Amygdala (tissue), 56 donors: ENCODE data around the gene GLT1D1.

Source experiments
- DNase-seq, 56 donors: peaks; one replicate each; lab custom pipeline; 2025; lab: John Stamatoyannopoulos, UW

The GLT1D1 gene

DNA sequence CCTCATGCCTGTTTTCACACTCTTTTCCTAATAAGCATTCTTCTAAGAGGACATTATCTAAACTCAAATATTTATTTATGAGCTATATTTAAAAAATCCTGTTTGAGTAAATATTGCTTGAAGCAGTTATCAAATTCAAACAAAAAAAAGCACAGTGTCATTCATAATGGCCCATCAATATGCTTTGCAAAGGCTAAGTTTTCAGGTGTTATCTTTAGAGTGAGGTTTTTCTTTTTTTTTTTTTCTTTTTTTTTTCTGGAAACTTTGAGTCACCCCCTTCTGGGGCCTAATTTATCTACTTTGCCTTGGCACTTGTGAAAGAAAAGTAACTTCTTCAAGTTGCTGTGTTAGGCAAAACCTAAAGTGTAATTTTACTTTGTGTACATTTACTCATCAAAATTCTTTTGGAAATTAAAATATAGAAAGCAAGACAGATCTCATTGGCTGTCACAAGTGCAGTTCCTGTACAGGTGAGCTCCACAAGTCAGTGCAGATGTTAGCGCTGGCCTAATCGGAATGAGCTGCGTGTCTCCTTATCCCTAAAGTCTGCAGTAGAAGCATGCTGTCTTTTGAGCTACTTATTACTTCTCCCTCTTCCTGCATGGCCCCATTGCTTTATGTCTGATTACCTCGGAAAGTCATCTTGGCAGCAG lies 53.3 kb downstream of the GLT1D1 start:
- no peak for DNase-seq

DNA sequence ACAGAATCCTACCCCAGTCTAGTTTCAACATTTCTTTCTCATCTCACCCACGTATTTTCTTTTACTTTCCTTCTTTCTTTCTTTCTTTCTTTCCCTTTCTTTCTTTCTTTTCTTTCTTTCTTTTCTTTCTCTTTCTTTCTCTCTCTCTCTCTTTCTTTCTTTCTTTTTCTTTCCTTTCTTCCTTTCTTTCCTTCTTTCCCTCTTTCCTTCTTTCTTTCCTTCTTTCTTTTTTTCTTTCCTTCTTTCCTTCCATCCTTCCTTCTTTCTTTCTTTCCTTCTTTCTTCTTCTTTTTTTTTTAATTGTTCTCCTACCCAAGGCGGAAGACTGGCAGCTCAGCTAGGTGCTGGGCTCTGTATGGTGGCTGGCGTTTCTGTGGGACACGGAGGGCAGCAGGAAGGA lies 55.0 kb downstream of the GLT1D1 start:
- no peak for DNase-seq

DNA sequence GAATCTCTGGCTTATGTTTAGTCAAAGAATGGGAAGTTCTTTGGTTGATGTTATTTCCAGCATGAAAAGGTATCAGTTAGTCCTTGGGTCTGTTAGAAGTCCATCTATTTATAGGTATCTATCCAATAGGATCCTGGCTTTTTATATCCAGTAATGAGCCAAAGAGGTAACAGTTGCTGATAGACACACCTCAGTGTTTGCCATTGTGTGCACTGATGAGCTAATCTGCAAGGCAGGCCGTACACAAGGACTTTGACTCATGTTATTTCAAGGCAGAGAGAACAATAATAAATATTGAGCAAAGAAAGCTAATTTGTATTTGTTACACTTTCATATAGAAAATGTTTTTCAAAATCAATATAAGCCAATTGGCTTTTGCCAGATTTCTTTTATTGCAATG lies 56.4 kb downstream of the GLT1D1 start:
- DNase-seq, result no peak

DNA sequence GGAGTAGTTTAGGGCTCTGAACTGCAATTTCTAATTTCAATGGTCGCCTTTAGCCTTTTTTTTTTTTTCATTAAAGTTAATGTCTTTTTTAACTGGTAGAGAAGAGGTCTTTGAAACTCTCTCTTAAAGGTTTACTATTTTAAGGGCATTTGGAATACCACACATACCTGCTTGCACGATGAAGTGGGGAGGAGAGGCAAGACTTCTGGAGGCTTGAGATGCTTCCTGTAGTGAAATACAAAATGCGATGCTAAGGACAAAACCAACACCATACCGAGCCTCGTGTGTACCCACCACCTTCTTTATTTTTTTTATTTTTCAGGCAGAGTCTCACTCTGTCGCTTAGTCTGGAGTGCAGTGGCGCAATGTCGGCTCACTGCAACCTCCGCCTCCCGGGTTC lies 57.4 kb downstream of the GLT1D1 start:
- no peak for DNase-seq

DNA sequence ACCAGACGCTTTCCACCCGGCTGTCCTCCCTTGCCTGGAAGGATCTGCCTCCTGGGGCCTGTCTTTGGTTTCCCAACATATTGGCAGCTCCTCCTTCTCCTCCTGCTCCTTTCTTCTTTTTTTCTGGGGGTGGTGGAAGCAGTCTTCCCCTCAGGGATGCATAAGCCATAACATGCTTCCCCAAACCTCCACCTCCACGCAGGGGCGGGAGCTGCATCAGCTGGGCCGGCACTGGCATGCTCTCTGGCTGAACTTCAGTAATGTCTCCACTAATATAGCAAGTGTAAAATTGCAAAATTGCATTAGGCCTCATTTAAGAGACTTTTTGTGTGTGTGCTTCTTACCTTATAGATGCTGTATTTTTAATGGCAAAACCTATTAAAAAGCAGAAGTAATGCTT lies 58.6 kb downstream of the GLT1D1 start:
- DNase-seq, result no peak

DNA sequence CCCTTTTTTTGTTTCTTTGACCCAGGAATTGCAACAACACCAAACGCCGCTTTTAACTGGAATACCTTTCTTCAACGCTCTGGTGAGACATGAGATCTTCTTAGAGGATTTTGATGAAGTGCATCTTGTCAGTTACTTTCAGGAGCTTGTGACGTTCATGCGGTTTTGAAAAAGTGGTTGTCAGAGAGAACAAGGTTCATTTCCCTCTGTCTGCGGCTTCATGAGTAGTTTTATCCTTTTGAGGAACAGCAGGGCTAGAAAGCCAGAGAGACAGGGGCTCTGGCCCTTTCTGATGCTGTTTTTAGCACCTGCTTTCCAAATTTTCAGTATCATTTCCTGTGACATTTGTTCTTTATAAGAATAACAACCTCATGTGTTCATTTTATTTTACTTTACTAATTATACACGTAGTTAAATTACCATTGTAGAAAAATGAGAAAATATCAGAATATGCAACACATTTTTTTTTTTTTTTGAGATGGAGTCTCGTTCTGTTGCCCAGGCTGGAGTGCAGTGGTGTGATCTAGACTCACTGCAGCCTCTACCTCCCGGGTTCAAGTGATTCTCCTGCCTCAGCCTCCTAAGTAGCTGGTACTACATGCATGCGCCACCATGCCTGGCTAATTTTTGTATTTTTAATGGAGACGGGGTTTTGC lies 61.8 kb downstream of the GLT1D1 start:
- peak in 8 of 56 donors; percentile 3 to 27 (median 14) for DNase-seq

DNA sequence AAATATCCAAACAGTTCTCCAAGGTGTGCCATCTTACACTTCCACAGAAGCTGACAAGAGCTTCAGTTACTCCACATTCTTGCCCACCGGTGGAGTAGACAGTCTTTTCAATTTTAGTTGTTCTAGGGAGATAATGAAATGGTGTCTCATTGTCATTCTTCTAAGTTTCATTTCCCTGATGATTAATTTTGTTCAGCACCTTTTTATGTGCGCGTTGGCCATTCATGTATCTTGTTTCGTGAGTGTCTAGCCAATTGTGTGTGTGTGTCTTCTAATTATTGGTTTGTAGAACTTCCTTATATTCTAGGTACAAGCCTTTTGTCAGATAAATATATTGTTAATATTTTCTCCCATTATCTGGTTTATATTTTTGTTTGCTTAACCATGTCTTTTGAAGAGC lies 63.1 kb downstream of the GLT1D1 start:
- DNase-seq, result no peak

DNA sequence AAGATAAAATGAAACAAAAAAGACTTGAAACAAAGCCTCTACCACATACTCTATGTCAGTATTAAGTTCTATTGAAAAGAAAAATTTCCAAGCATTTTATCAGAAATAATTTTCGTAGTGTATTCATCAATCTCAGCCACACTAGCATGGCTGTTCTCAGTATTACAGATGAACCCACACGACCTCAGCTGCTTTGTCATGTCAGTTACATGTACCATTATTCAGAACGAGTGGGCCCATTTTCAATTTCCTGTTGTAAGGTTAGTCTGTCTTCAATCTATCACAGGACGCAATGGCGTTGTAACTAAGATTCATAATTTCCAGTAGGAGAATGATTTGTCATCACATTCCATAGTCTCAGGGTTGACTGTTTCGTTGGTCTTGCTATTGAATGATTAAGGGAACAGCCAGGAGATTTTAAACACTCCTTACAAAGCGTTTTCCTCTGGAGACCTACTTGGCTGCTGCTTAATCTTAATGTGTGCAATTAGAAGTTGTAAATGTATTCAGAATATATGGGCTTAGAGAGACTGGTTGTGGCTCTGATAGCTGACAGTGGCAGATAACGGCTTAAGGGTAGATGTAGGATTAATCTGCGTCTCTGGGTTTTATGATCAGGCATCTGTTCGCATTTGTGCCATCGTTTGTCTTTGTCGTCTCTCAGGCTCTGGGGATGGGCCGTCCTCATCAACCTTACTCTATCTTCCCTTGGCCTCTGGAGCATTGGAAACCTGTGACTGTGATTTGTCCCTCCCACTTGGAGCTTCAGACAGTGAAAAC lies 65.4 kb downstream of the GLT1D1 start:
- no peak for DNase-seq

DNA sequence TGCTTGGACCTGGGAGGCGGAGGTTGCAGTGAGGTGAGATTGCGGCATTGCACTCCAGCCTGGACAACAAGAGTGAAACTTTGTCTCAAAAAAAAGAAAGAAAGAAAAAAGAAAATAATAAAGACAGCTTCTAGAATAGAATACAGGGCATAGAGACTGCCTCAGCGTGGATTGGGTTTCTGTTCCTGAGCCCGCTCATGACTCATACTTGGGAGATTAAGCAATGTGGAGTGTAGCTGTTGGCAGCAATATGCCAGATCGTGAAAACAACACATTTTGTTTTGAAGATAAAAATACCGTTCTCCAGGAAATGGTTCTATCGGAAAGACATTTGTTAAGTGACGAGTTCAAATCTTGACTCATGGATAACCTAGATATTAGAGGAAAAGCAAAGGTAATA lies 67.2 kb downstream of the GLT1D1 start:
- DNase-seq, result peak in 19 of 56 donors; percentile 2 to 47 (median 12)

DNA sequence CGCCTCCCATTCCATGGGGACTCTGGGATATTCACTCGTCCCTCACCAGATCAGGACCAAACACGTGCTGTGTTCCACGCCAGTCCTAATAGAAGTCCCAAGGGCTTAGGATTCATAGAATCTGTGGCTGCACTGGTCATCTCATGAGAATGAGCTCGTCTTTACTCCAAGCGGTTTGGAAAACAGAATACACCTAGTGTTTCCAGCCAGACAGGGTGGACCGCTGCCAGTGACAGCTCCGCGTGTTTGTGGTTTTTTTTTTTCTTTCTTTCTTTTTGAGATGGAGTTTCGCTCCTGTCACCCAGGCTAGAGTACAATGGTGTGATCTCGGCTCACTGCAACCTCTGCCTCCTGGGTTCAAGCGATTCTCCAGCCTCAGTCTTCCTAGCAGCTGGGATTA lies 75.1 kb downstream of the GLT1D1 start:
- no peak for DNase-seq

DNA sequence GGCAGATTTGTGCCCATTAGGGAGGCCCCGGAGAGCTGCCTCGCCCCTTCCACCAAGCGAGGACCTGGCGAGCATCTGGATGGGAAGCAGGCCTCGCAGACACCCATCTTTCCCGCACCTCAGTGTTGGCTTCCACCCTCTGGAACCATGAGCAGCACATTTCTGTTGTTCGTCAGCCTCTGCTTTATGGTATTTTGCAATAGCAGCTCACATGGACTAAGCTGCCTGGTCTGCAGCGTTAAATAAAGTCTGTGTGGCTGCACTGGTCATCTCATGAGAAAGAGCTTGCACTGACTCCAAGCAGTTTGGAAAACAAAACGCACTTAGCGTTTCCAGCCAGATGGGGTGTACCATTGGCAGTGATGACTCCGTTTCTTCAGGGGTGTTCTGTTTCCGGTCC lies 75.8 kb downstream of the GLT1D1 start:
- no peak for DNase-seq

DNA sequence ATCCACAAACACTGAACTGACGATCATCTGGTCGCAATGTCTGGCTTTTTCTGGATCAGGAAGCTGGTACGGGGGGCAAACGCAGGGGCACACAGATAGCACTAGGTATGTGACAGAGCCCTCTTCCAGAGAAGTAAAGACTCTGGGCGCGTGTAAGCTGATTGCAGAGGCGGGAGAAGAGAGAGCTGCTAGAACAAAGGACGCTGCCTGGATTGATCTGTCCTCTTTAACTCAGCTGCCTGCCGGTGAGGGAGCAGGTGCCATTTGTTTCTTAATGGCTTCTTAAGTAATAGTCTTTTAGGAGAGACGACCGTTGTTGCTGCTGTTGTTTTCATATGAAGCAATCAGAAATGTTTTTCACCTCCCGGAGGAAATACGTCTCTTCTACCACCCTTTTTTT lies 77.3 kb downstream of the GLT1D1 start:
- no peak for DNase-seq

DNA sequence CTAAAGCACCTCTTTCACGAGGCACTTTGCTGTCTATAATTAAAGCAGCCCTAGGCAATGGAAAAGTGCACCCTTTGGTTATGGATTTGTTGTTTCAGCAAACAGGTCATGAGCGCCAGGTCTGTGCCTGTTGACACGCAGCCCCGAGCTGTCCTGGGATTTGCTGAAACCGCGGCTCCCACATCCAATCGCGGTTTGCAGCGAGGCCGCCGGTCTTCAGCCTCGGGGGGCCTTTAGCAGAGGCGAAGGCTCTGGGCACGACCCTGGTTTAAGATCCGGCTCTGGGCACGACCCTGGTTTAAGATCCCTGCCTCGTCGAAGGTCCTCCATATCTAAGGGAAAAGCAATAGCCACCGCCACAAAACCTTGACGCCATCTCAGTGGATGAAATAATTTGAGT lies 79.2 kb downstream of the GLT1D1 start:
- DNase-seq, result no peak

DNA sequence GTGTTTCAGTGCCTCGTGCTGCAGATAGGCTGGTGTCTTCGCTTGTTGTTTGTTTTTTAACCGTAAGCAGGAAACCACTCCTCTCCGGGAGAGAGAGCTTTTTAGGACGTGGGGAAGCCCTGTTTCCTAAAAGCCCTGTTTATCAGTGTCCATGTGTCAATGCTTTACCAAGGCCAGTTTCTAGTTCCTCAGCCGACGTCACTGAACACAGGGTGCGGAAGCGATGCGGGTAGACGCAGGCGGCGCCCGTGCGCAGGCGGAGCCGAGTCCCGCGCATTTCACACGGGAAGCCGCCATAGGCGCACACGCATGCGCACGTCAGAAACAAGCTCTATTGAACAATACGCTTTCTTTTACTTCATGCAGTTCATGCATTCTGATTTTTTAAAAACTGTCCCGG lies 79.8 kb downstream of the GLT1D1 start:
- peak in 1 of 56 donors; percentile 11 for DNase-seq

DNA sequence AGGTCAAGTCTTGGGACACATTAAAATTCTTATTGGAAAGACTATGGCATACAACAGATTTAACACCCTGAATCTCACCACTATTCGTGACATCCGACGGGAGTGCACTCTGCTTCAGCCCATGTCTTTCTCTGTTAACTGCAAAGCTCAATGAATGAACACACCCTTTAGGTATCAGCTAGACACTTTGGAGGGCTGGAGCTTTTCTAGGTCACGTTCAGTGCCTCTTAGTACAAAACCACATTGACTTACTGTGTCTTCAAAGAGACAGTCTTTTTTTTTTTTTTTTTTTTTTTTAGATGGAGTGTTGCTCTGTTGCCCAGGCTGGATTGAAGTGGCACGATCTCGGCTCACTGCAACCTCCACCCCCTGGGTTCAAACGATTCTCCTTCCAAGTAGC lies 80.6 kb downstream of the GLT1D1 start:
- no peak for DNase-seq

DNA sequence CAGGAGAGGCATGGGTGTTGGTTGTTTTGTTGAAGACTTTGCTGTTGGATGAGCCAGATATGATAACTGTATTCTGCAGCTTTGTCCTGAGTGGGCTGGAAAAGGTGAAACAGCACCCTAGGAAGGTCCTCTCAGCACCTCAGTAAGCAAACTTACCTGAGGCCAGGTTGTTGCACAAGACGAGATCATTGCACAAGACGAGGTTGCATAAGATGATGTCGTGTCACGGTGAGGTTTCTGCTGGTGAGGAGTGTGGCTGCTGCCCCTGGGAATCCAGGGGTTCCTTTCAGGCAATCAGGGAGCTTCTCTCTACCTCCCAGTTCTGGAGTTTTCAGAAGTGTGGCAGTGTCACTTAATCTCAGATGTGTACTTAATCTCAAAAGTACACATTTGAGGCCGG lies 85.6 kb downstream of the GLT1D1 start:
- no peak for DNase-seq

DNA sequence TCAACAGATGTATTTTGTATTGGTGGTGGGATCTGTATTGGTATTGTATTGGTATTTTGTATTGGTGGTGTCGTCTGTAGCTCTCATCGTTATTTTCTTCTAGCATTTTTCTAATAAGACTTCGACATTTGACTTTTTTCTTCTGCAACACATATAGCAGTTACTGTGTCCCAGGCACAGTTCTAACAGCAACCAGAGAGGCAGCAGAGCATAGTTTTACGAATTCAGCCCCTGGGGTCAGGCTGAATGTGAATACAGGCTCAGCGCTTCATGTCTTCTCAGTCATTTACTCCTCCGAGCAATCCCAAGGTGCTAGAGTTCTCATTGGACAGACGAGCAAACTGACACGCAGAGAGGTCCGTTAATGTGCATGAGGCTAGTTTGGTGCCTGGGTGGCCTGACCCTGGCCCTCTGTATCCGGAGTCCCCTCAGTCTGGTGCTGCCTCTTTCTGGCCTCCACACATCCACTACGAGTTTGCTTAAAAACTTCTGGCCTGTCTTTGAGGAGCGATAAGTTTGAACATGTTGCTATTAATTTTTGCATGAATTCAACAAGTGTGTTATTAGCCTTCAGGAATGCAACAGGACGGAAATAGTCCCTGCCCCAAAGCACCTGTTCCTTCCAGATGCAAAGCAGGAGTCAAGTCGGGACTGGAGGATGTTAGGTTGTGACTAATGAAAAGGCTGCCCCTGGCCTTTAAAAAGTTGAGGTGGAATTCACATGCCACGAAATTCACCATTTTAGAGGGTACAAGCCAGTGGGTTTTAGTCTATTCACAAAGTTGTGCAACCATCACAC lies 87.0 kb downstream of the GLT1D1 start:
- no peak for DNase-seq

DNA sequence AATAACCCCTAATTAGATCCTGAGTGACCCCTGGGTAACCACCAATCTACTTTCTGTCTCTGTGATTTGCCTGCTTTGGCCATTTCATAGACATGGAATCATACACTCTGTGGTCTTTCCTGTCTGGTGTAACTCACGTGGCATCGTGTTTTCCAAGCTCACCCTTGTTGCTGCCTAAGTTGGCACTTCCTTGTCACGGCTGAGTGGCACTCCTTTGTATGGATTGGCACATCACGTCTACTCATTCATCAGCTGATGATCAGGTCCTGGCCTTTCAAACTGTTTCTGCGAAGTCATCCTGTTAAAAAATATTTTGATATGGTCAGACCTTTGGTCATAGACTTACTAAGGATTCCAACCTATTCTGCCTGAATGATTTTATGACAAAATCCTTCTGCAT lies 87.7 kb downstream of the GLT1D1 start:
- DNase-seq, result no peak

DNA sequence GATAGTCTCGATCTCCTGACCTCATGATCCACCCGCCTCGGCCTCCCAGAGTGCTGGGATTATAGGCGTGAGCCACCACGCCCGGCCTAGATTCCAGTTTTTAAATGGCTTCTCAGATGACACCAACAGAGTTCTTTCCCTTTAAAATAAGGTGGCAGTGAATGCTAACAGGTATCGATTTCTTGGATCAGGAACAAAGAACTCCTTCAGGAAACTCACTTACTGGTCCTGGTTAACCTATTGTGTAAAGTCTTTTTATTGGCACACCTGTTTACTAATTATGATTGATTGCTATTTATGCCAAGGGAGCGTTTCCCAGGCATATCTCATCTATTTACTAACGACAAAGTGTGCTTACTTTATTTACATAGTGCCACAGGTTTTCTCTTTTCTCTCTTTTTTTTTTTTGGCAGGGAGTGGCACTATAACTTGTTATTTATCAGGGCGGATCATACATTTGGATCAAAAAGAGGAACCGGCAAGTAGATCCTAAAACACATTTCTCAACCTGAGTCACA lies 89.7 kb downstream of the GLT1D1 start:
- DNase-seq, result no peak

DNA sequence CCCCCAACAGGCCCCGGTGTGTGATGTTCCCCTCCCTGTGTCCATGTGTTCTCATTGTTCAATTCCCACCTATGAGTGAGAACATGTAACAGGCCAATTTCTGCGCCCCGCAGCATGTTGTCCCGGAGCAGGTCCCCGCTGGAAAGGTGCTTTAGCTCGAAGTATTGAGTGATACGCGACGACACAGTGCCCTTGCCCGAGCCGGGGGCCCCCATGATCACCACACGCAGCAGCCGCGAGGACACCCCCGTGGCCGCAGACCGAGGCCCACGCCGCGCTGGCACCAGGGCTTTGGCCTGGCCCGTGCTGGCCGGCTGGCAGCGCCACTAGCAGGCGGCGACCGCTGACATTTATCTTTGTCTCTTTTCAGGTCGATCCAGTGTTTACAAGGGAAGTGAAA lies 91.7 kb downstream of the GLT1D1 start:
- DNase-seq, result no peak

DNA sequence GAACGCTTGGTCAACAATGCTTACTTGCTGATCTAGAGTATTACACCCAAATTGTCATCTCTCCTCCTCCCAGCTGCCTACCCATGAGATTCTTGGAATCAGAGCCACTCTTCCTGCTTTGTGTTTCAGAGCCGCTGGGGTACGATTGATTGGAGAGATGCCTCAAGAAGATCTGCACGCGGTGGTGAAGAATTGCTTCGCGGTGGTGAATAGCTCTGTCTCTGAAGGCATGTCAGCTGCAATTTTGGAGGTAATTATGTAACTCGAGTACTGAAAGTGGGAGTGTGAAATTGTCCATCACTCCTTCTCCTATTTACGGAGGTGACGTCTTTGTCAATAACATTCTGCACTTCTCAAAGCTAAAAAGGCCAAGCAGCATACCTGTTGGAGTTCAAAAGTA lies 93.9 kb downstream of the GLT1D1 start:
- DNase-seq, result peak in 3 of 56 donors; percentile 3 to 9 (median 6)
